HG02943 (cell line): ENCODE measurements around the gene SPATA7.

Experiments used
- ATAC-seq: cut with Tn5 transposase; IDR thresholded peaks from one replicate; pipeline ENCODE4 v1.9.1; 2021; ENCODE audit warnings: mild to moderate bottlenecking, low read depth, moderate library complexity; ENCODE audit not compliant: unreplicated experiment

Gene SPATA7

GRCh38 chr14:88479574-88479987 lies 94.1 kb downstream of the SPATA7 start:
- no peak for ATAC-seq

- no peak for ATAC-seq
These were observed 95.6 kb downstream of the SPATA7 start for GRCh38 chr14:88481059-88481458.

GRCh38 chr14:88481794-88482193 lies 96.3 kb downstream of the SPATA7 start:
- no peak for ATAC-seq

GRCh38 chr14:88482524-88482923 lies 97.1 kb downstream of the SPATA7 start:
- ATAC-seq, result no peak
